K562 (cell line): ENCODE data around the gene DRD1. TPM values are rescaled to one million over a fixed set of nuclear protein-coding genes. Genes with fewer than 3 reads are reported as not detected.

Experiments used
- DPF2 ChIP-seq: fragments of 450-650 bp; IDR thresholded peaks from 2 replicates; pipeline ENCODE4 v1.6.1; 2016
- FOXA3 ChIP-seq, 2 experiments: fragments of 450-650 bp in 1 of 2; sonication (generic) in 1 of 2; formaldehyde crosslinking; IDR thresholded peaks in 1 of 2; conservative IDR thresholded peaks in 1 of 2; 2 replicates each; pipeline versions ENCODE4 v1.4.0 to v1.8.0; 2020 to 2022; ENCODE audit warnings: mild to moderate bottlenecking in 2 of 2, missing genetic modification reagents in 1 of 2
- FOXK1 ChIP-seq: sonication (generic); formaldehyde crosslinking; IDR thresholded peaks from 2 replicates; pipeline ENCODE4 v1.8.0; 2022; ENCODE audit warnings: missing genetic modification reagents, mild to moderate bottlenecking, borderline replicate concordance
- HSF4 ChIP-seq: fragments of 250-450 bp; sonication (Bioruptor Pico); IDR thresholded peaks from 2 replicates; pipeline ENCODE4 v2.1.2; 2022; ENCODE audit warnings: mild to moderate bottlenecking, moderate library complexity, borderline replicate concordance
- IRF2 ChIP-seq: sonication (generic); formaldehyde crosslinking; IDR thresholded peaks from 2 replicates; pipeline ENCODE4 v1.8.1; 2022; ENCODE audit warnings: mild to moderate bottlenecking, missing genetic modification reagents
- MIER1 ChIP-seq: fragments of 450-650 bp; IDR thresholded peaks from 2 replicates; pipeline ENCODE4 v1.6.1; 2016; ENCODE audit warnings: antibody characterized with exemption, mild to moderate bottlenecking, low read depth
- RFX5 ChIP-seq: IDR thresholded peaks from 2 replicates; pipeline ENCODE4 v1.6.1; 2011; ENCODE audit warnings: low read depth, mild to moderate bottlenecking, improper control_type of control experiment, low read length
- RHOXF2B ChIP-seq: fragments of 250-450 bp; sonication (Bioruptor Pico); conservative IDR thresholded peaks from 2 replicates; pipeline ENCODE4 v1.5.1; 2021
- SMARCA5 ChIP-seq: fragments of 450-650 bp; IDR thresholded peaks from 2 replicates; pipeline ENCODE4 v1.6.1; 2016
- TFAM ChIP-seq: fragments of 250-450 bp; sonication (Bioruptor Pico); conservative IDR thresholded peaks from 2 replicates; pipeline ENCODE4 v1.5.0; 2021; ENCODE audit warnings: mild to moderate bottlenecking, moderate library complexity
- TRIM28 ChIP-seq: fragments of 450-650 bp; IDR thresholded peaks from 2 replicates; pipeline ENCODE4 v1.6.1; 2017
- ZC3H11A ChIP-seq: IDR thresholded peaks from 2 replicates; pipeline ENCODE4 v1.6.1; 2012; ENCODE audit warnings: low read depth, low read length, improper control_type of control experiment
- ZC3H4 ChIP-seq: sonication (generic); formaldehyde crosslinking; IDR thresholded peaks from 2 replicates; pipeline ENCODE4 v1.9.0; 2021; ENCODE audit warnings: missing genetic modification reagents, borderline replicate concordance
- ZNF140 ChIP-seq: fragments of 250-450 bp; sonication (Bioruptor Pico); IDR thresholded peaks from 2 replicates; pipeline ENCODE4 v1.8.0; 2021; ENCODE audit warnings: moderate library complexity, mild to moderate bottlenecking, inconsistent platforms
- ZNF23 ChIP-seq: fragments of 250-450 bp; sonication (Bioruptor Pico); IDR thresholded peaks from 2 replicates; pipeline ENCODE4 v1.4.0; 2020; ENCODE audit warnings: mild to moderate bottlenecking
- polyA plus RNA-seq, 8 experiments: library from polyadenylated mRNA; depleted of rRNA in 4 of 8; stranded (reverse) in 5 of 8; unstranded in 3 of 8; fragments of >200 nt; fragmentation: Nextera tagmentation in 2 of 8; fragmentation: Illumina TruSeq in 1 of 8; extraction: Ambion mirVana in 2 of 8; extraction: Trizol in 1 of 8; gene quantifications; 2 replicates each; pipeline versions ENCODE4 v1.2.1 to v1.2.3, GENCODE V29; 2011 to 2014; ENCODE audit warnings: inconsistent platforms in 1 of 8, missing spikeins in 1 of 8
- total RNA-seq, 7 experiments: library from RNA; depleted of rRNA in 6 of 7; stranded (reverse); fragments of >200 nt in 6 of 7; fragmentation: Illumina TruSeq in 2 of 7; extraction: Trizol in 2 of 7; gene quantifications; 2 replicates each; pipeline versions ENCODE4 v1.2.1 to v1.2.3, GENCODE V29; 2011 to 2021; ENCODE audit warnings: low replicate concordance in 1 of 7
- TF ChIP-seq, protein P1 (sequence below): fragments of 450-650 bp; IDR thresholded peaks from 2 replicates; pipeline ENCODE4 v1.7.0; 2016; ENCODE audit warnings: borderline replicate concordance
- TF ChIP-seq, protein P2 (sequence below), 2 experiments: fragments of 450-650 bp; formaldehyde crosslinking in 1 of 2; IDR thresholded peaks; 2 replicates each; pipeline versions ENCODE4 v1.4.0 to v1.6.1; 2014 to 2020; ENCODE audit warnings: mild to moderate bottlenecking in 2 of 2, borderline replicate concordance in 1 of 2, low read depth in 1 of 2
- TF ChIP-seq, protein P3 (sequence below): fragments of 250-450 bp; sonication (Bioruptor Pico); IDR thresholded peaks from 2 replicates; pipeline ENCODE4 v1.8.0; 2022; ENCODE audit warnings: inconsistent platforms

Gene DRD1
- total and polyA plus RNA-seq, 9 of the 15 experiments (the other 6 are each of a cell fraction or from before 2014, with no cell fraction given): not detected

DNA sequence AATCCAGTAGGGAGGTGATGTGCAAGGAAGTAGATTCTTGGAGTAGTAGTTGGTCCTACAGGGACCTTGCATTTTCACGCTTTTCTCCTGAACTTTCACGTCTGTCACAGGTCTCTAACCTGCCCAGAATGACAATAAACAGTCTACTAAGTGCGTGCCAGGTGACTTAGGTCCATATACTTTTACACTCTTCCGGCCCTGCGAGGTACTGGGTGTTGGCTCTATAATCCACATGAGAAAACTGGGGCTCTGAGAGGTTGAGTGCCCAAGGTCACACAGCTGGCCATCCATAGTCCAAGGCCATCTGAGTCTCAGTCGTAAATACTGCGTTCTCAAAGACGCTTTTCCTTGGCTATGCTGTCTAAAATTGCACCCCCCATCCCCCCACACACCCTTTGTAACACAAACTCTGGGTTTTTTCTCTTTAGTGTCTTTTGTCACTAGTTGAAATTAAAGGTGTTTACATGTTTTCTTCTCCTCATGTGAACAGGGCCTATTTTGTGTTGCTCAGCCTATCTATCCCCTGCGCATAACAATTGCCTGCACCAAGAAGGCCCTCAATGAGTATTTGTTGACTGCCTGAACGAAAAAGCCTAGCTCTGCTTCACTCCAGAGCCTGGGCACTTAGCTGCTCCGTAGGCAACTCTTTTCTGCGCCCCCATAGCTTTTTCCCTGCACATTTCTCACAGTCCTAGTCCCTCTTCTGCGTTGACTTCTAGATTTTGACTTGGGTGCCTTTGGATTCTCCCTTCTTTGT lies 35.3 kb upstream of the DRD1 start (continued):
- TF ChIP-seq, protein P1, sequence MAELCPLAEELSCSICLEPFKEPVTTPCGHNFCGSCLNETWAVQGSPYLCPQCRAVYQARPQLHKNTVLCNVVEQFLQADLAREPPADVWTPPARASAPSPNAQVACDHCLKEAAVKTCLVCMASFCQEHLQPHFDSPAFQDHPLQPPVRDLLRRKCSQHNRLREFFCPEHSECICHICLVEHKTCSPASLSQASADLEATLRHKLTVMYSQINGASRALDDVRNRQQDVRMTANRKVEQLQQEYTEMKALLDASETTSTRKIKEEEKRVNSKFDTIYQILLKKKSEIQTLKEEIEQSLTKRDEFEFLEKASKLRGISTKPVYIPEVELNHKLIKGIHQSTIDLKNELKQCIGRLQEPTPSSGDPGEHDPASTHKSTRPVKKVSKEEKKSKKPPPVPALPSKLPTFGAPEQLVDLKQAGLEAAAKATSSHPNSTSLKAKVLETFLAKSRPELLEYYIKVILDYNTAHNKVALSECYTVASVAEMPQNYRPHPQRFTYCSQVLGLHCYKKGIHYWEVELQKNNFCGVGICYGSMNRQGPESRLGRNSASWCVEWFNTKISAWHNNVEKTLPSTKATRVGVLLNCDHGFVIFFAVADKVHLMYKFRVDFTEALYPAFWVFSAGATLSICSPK: no peak
- TF ChIP-seq RHOXF2B (no peak), TRIM28 (no peak), FOXA3 (CRISPR knock-in tag; conservative IDR thresholded peaks at IDR 0.05 in 1 of 2, IDR thresholded peaks at IDR 0.05 in 1 of 2) (no peak), ZNF23 (CRISPR knock-in tag) (no peak), RFX5 (no peak), TFAM (CRISPR knock-in tag) (no peak), ZC3H4 (CRISPR knock-in tag) (no peak), FOXK1 (CRISPR knock-in tag) (no peak), ZC3H11A (no peak), HSF4 (CRISPR knock-in tag) (no peak), DPF2 (no peak), ZNF140 (CRISPR knock-in tag) (no peak), MIER1 (no peak), IRF2 (CRISPR knock-in tag) (no peak), SMARCA5 (no peak)
- TF ChIP-seq, protein P2, sequence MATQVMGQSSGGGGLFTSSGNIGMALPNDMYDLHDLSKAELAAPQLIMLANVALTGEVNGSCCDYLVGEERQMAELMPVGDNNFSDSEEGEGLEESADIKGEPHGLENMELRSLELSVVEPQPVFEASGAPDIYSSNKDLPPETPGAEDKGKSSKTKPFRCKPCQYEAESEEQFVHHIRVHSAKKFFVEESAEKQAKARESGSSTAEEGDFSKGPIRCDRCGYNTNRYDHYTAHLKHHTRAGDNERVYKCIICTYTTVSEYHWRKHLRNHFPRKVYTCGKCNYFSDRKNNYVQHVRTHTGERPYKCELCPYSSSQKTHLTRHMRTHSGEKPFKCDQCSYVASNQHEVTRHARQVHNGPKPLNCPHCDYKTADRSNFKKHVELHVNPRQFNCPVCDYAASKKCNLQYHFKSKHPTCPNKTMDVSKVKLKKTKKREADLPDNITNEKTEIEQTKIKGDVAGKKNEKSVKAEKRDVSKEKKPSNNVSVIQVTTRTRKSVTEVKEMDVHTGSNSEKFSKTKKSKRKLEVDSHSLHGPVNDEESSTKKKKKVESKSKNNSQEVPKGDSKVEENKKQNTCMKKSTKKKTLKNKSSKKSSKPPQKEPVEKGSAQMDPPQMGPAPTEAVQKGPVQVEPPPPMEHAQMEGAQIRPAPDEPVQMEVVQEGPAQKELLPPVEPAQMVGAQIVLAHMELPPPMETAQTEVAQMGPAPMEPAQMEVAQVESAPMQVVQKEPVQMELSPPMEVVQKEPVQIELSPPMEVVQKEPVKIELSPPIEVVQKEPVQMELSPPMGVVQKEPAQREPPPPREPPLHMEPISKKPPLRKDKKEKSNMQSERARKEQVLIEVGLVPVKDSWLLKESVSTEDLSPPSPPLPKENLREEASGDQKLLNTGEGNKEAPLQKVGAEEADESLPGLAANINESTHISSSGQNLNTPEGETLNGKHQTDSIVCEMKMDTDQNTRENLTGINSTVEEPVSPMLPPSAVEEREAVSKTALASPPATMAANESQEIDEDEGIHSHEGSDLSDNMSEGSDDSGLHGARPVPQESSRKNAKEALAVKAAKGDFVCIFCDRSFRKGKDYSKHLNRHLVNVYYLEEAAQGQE (IDR thresholded peaks at IDR 0.05; ENCODE audit: borderline replicate concordance): no peak
- TF ChIP-seq, protein P2 (CRISPR knock-in tag; IDR thresholded peaks at IDR 0.05; ENCODE audit: low read depth): no peak
- TF ChIP-seq, protein P3, sequence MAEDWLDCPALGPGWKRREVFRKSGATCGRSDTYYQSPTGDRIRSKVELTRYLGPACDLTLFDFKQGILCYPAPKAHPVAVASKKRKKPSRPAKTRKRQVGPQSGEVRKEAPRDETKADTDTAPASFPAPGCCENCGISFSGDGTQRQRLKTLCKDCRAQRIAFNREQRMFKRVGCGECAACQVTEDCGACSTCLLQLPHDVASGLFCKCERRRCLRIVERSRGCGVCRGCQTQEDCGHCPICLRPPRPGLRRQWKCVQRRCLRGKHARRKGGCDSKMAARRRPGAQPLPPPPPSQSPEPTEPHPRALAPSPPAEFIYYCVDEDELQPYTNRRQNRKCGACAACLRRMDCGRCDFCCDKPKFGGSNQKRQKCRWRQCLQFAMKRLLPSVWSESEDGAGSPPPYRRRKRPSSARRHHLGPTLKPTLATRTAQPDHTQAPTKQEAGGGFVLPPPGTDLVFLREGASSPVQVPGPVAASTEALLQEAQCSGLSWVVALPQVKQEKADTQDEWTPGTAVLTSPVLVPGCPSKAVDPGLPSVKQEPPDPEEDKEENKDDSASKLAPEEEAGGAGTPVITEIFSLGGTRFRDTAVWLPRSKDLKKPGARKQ (CRISPR knock-in tag): no peak
